SK-N-MC (cell line): ENCODE data around the gene KARS1.

ENCODE experiments used
- EZH2 ChIP-seq: fragments of 200-600 bp; sonication (generic); IDR thresholded peaks from one replicate; pipeline ENCODE4 v1.6.1; 2017; ENCODE audit warnings: antibody characterized with exemption
- FOXP2 ChIP-seq: optimal IDR thresholded peaks from 2 replicates; pipeline ENCODE3; 2011; ENCODE audit warnings: mild to moderate bottlenecking, moderate library complexity; ENCODE audit not compliant: insufficient read depth; ENCODE audit errors: extremely low read length, control extremely low read depth
- POLR2AphosphoS5 ChIP-seq: IDR thresholded peaks from 2 replicates; pipeline ENCODE4 v1.6.1; 2012; ENCODE audit warnings: mild to moderate bottlenecking, low read depth, low read length, borderline replicate concordance

DNA sequence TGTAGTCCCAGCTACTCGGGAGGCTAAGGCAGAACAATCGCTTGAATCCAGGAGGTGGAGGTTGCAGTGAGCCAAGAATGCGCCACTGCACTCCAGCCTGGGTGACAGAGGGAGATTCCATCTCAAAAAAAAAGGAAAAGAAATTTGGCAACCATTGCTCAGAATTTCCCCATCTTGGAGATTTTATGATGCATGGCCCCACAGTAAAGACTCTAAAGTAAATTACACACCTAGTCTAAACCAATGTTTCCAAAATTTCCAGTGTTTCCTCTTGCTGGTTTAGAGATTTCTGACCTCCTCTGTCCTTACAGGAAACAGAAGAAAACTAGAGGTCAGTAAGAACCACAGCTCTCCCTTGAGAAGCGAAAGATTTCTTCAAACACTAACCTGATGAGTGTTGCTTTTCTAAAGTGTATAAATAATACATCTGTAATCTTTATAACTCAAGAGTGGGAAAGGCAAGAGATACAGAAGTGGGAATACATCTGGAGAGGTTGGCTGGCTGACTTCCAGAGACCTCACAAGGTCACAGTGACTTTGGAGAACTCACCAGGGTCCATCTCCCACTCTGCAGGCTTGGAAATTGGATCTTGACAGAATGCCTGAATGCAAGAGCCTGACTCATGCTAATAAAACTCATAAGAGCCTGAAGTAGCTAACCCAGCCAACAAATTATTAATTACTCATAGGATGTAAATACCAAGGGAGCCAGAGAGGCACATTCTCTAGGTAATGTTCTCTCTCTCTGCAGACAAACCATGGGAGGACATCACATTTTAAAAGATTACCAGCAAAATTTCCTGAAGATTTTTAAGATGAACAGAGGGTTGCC, 33.2 kb downstream of the KARS1 start:
- TF ChIP-seq FOXP2 (no peak), EZH2 (no peak), POLR2AphosphoS5 (no peak)
